Fibroblast of lung (primary cell): ENCODE data around the gene OGDH. TPM values are rescaled to one million over a fixed set of nuclear protein-coding genes. Genes with fewer than 3 reads are reported as not detected.
A peak's percentile ranks its signal among the peaks of the same experiment; 100 is the strongest.

Source experiments
- DNase-seq, 2 donors: peaks; one replicate each; pipeline versions ENCODE4 v3.0.0 to v3.0.0-alpha.2; 2010; ENCODE audit warnings: low read depth in 2 of 2
- H2AFZ ChIP-seq: 2 replicates; pipeline ENCODE4 v1.5.1; 2012; ENCODE audit warnings: low read length, control low read depth, inconsistent platforms
- H3K27ac ChIP-seq: 2 replicates; pipeline ENCODE4 v1.5.1; 2011; ENCODE audit warnings: low read length, control low read depth; ENCODE audit not compliant: insufficient read depth
- H3K27me3 ChIP-seq: 2 replicates; pipeline ENCODE4 v1.5.1; 2011; ENCODE audit warnings: mild to moderate bottlenecking, low read length; ENCODE audit not compliant: control insufficient read depth, insufficient read depth
- H3K36me3 ChIP-seq: 2 replicates; pipeline ENCODE4 v1.5.1; 2011; ENCODE audit warnings: low read length; ENCODE audit not compliant: control insufficient read depth, insufficient read depth
- H3K4me1 ChIP-seq: 2 replicates; pipeline ENCODE4 v1.5.1; 2011; ENCODE audit warnings: low read length; ENCODE audit not compliant: control insufficient read depth, insufficient read depth; ENCODE audit errors: extremely low read depth
- H3K4me2 ChIP-seq: 2 replicates; pipeline ENCODE4 v1.5.1; 2011; ENCODE audit warnings: low read length, control low read depth; ENCODE audit not compliant: insufficient read depth; ENCODE audit errors: extremely low read depth
- H3K4me3 ChIP-seq, 4 experiments: fragments of 200-600 bp in 1 of 4; sonication (generic) in 1 of 4; replicated peaks in 1 of 4; 2 replicates each; pipeline ENCODE4 v1.5.1; 2011 to 2016; ENCODE audit warnings: low read length in 4 of 4, low read depth in 3 of 4, mild to moderate bottlenecking in 3 of 4, control low read depth in 2 of 4, inconsistent platforms in 1 of 4, mixed read lengths in 1 of 4; ENCODE audit not compliant: insufficient read depth in 1 of 4; ENCODE audit errors: control extremely low read depth in 1 of 4
- H3K79me2 ChIP-seq: 2 replicates; pipeline ENCODE4 v1.5.1; 2012; ENCODE audit warnings: mild to moderate bottlenecking, low read length, inconsistent platforms; ENCODE audit not compliant: control insufficient read depth, insufficient read depth
- H3K9ac ChIP-seq: 2 replicates; pipeline ENCODE4 v1.5.1; 2011; ENCODE audit warnings: mild to moderate bottlenecking, low read length, control low read depth; ENCODE audit not compliant: insufficient read depth
- H3K9me3 ChIP-seq: 2 replicates; pipeline ENCODE4 v1.5.1; 2012; ENCODE audit warnings: low read depth, low read length; ENCODE audit not compliant: control insufficient read depth, insufficient read depth
- H4K20me1 ChIP-seq: 2 replicates; pipeline ENCODE4 v1.5.1; 2011; ENCODE audit warnings: low read length; ENCODE audit not compliant: control insufficient read depth, insufficient read depth; ENCODE audit errors: extremely low read depth
- EZH2 ChIP-seq: IDR thresholded peaks from 2 replicates; pipeline ENCODE4 v1.5.1; 2012; ENCODE audit warnings: low read length, control low read depth, mild to moderate bottlenecking; ENCODE audit errors: missing control alignments
- polyA plus RNA-seq, 2 donors: library from polyadenylated mRNA; depleted of rRNA in 1 of 2; stranded (reverse) in 1 of 2; unstranded in 1 of 2; fragments of >200 nt; gene quantifications; 2 replicates each; pipeline ENCODE4 v1.2.1, GENCODE V29; 2011 to 2012; ENCODE audit warnings: missing spikeins in 1 of 2
- total RNA-seq: library from RNA; depleted of rRNA; stranded (reverse); fragments of >200 nt; gene quantifications from 2 replicates; pipeline ENCODE4 v1.2.1, GENCODE V29; 2014
- TF ChIP-seq, protein P1 (sequence below), 2 donors: IDR thresholded peaks in 1 of 2; conservative IDR thresholded peaks in 1 of 2; 1 replicate in 1 of 2; 2 replicates in 1 of 2; pipeline ENCODE4 v1.5.1; 2011 to 2012; ENCODE audit warnings: low read length in 2 of 2, control low read depth in 1 of 2, inconsistent platforms in 1 of 2, low read depth in 1 of 2, mild to moderate bottlenecking in 1 of 2

OGDH gene
- total and polyA plus RNA-seq, 2 donors (not counting 1 experiment from before 2014, with no cell fraction given) = 60.8 to 69.2 TPM

GRCh38 chr7:44563171-44563679 is 43.2 kb upstream of the OGDH start:
- Histone ChIP-seq H2AFZ (no peak overlapping the region), H3K9me3 (no peaks in the 10 kb centered on the region), H3K9ac (no peak overlapping the region), H3K4me3 (no peak overlapping the region), H3K4me2 (no peak overlapping the region), H3K4me1 (no peaks in the 10 kb centered on the region), H3K36me3 (peaks cover 19% of the 10 kb centered on the region), H4K20me1 (no peaks in the 10 kb centered on the region), H3K27me3 (no peaks in the 10 kb centered on the region), H3K27ac (no peak overlapping the region), H3K79me2 (no peaks in the 10 kb centered on the region)
- no peak for DNase-seq
- no peak for TF ChIP-seq EZH2
- TF ChIP-seq, protein P1, sequence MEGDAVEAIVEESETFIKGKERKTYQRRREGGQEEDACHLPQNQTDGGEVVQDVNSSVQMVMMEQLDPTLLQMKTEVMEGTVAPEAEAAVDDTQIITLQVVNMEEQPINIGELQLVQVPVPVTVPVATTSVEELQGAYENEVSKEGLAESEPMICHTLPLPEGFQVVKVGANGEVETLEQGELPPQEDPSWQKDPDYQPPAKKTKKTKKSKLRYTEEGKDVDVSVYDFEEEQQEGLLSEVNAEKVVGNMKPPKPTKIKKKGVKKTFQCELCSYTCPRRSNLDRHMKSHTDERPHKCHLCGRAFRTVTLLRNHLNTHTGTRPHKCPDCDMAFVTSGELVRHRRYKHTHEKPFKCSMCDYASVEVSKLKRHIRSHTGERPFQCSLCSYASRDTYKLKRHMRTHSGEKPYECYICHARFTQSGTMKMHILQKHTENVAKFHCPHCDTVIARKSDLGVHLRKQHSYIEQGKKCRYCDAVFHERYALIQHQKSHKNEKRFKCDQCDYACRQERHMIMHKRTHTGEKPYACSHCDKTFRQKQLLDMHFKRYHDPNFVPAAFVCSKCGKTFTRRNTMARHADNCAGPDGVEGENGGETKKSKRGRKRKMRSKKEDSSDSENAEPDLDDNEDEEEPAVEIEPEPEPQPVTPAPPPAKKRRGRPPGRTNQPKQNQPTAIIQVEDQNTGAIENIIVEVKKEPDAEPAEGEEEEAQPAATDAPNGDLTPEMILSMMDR (conservative IDR thresholded peaks at IDR 0.05 in 1 of 2, IDR thresholded peaks at IDR 0.05 in 1 of 2; ENCODE audit: low read depth in 1 of 2, low read length in 2 of 2) = no peak

- Histone ChIP-seq H3K4me3 (no peak overlapping the region), H3K36me3 (peaks cover 32% of the 10 kb centered on the region)
- TF ChIP-seq, protein P1 (conservative IDR thresholded peaks at IDR 0.05 in 1 of 2, IDR thresholded peaks at IDR 0.05 in 1 of 2; ENCODE audit: low read depth in 1 of 2, low read length in 2 of 2) = no peak
- TF ChIP-seq EZH2 = no peak
These were observed 41.8 kb upstream of the OGDH start for GRCh38 chr7:44564606-44565005.

GRCh38 chr7:44565097-44565794 is 41.2 kb upstream of the OGDH start:
- Histone ChIP-seq H3K27me3 (no peaks in the 10 kb centered on the region), H3K4me2 (no peak overlapping the region), H3K9me3 (no peaks in the 10 kb centered on the region), H3K4me3 (no peak overlapping the region), H3K79me2 (no peaks in the 10 kb centered on the region), H3K36me3 (peaks cover 37% of the 10 kb centered on the region), H2AFZ (no peak overlapping the region), H3K4me1 (no peaks in the 10 kb centered on the region), H3K27ac (no peak overlapping the region), H3K9ac (no peak overlapping the region), H4K20me1 (no peaks in the 10 kb centered on the region)
- TF ChIP-seq EZH2 = no peak
- TF ChIP-seq, protein P1 (conservative IDR thresholded peaks at IDR 0.05 in 1 of 2, IDR thresholded peaks at IDR 0.05 in 1 of 2; ENCODE audit: low read depth in 1 of 2, low read length in 2 of 2) = peak; percentile 92 to 98
- DNase-seq = peak; percentile 32 to 56

More at GRCh38 chr7:44564606-44565005, 41.8 kb upstream of the OGDH start:
- Histone ChIP-seq H4K20me1 (no peaks in the 10 kb centered on the region), H3K4me2 (no peak overlapping the region), H3K27ac (no peak overlapping the region), H3K9ac (no peak overlapping the region), H3K4me1 (no peaks in the 10 kb centered on the region), H3K9me3 (no peaks in the 10 kb centered on the region), H3K79me2 (no peaks in the 10 kb centered on the region), H3K27me3 (no peaks in the 10 kb centered on the region), H2AFZ (no peak overlapping the region)
- no peak for DNase-seq
